ENCODE results near the gene IRF1.

The IRF1 gene

DNA sequence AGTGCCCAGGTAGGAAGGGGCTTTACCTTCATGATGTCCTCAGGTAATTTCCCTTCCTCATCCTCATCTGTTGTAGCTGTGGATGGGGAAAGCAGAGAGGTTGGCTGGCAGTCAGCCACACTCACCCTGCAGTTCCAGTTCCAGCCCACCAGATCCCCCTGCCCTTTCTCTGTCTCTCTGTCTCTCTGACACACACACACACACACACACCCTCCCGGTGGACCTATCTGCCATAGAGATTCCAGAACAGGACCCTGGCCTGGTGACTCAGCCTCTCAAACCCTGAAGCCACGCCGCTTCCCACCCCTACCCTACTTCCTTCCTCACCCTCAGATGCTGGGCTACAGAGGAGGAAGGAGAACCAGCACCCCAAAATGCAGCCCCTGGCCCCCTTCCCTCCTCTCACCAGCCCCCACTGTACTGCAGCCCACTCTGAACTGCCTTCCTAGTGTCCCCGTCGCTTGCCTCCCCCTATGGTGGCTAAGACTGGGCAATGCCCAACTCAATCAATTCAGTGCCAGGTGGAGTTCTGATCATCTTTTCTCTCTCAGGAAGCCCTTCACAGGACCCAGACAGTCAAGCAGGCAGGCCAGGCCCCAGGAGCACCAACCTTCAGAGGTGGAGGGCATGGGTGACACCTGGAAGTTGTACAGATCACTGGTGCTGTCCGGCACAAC is 4.8 kb downstream of the IRF1 start:
- no peak for DNase-seq

DNA sequence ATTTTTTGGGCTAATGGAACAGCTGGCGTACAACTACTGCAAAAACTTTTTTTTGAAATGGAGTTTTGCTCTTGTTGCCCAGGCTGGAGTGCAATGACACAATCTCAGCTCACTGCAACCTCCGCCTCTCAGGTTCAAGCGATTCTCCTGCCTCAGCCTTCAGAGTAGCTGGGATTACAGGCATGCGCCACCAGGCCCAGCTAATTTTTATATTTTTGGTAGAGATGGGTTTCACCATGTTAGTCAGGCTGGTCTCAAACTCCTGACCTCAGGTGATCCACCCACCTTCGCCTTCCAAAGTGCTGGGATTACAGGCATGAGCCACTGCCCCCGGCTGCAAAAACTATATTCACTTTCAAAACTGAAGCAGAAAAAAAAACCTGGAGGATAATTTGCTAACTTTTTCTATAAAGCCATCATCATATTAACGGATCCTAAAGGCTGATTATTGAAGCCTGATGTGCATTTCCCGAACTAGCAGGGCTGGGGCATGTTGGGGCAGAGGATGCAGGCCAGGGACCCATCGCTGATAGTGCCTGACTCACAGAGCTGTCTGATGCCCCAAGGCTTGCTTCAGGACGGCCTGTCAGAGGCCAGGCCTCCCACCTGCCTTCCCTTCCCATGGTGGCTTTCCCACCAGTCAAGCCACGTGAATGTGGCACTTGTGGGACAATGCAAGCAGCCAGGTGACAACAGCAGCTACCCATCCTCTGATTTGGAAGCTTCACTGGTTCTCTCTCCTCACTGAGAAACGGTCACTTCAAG is 5.5 kb downstream of the IRF1 start:
- peak; percentile 10 for DNase-seq

DNA sequence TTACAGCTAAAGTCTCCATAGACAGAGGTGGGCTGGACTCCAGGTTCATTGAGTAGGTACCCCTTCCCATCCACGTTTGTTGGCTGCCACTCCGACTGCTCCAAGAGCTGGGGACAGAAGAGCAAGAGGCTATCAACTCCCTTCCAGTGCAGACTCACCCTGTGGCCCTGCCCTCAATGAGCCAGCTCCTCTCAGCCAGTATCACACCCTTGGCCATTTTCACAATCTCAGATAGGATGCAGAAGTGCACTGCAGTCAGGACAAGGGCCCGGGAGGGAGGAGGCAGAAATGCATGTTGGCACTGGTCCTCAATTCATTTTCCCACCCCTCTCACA is 6.2 kb downstream of the IRF1 start:
- DNase-seq = peak; percentile 7

DNA sequence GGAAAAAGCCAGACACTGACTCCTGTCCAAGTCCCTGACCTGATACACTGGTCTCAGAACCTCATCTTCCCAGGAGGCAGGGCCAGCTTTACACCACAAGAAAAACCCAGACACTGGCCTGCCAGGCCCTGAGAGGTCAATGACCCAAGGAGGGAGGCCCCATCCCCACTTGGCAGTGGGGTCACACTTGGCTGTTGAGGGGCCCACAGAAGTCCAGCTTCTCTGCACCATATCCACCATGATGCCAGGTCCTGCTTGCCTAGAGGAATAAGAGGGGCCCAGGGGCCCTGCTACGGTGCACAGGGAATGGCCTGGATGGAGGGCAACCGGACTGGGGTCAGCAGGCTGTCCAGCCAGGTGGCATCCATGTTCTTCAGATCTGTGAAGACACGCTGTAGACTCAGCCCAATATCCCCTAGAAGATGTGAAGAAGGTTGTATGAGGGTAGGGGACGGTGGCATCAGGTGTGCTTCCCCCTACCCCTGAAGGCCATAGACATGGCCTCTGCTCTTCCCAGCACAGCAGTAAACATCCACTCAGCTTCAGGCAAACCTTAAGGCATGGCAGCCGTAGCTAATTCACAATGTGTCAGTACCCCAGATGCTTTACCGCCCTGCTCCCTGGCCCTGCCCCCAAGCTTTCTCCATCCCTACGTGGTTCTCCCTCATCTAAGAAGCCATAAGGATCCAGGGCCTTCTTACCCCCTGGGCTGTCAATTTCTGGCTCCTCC is 6.7 kb downstream of the IRF1 start:
- peak; percentile 2 for DNase-seq

DNA sequence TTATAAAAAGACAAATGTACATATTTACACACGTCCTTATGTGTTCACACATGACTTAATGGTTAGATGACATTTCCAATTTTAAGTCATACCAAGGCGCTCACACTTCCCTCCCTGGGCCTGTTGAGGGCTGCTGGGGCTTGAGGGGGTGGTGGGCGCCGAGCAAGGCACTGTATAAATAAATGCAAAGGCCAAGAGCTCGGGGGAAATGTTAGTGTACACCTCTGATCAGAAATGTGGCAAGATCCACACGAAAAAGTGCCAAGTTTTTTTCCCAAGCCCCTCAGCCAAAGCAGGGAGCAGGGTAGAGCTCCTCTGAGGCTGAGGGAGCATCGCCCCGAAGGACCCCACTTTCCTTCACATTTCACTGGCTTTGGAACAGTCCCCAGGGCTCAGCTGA is 7.5 kb downstream of the IRF1 start:
- no peak for DNase-seq

DNA sequence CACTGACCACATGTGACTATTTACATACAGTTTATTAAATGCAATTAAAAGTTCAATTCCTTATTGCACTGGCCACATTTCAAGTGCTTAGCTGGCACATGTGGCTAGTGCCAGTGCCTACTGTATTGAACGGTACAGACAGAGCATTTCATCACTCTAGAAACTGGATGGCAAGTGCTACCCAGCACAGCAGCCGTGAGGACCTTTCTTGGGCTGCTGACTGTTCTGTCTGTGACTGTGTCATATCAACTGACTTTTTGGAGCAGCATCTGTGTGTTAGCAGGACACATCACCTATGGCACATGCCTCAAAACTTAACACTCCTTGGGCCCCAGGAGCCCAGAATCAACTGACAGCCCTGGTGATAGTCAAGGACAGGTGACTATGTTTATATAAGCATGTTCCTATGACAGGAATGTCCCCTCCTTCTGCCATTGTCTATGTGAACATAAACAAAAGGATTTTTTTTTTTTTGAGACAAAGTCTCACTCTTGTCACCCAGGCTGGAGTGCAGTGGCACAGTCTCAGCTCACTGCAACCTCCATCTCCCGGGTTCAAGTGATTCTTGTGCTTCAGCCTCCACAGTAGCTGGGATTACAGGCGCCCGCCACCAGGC is 8.9 kb downstream of the IRF1 start:
- DNase-seq = peak; percentile 27

DNA sequence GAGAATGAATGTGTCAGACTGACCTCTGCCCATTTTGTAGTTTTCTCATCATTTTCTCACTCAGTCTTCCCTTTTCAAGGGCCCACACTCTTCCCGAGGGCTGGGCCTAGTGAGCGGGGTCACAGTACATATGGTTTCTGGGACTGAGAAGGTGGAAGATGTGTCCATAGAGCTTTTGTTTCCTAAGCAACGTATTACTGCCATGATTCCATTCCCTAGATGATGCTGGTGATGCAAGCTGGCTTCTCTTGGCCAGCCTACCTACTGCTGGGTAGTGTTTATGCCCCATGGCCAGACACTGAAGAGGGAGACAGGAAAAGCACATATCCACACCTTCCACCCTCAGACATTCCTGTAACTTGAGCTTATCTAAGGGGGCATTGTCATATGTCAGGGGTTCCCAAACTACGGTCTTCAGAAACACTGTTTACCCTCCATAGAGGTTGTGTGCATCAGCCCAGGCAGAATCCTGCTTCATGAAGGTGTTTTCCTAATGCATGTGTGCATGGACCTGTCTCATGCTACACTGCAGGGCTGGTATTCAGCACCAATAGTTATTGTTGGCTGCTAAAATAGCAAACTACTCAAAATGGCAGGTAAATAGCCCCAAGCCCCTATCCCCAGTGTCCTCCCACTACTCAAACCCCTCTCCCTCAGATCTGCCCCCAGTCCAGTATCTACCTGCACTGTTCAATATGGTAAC is 9.5 kb downstream of the IRF1 start:
- DNase-seq = peak; percentile 24

DNA sequence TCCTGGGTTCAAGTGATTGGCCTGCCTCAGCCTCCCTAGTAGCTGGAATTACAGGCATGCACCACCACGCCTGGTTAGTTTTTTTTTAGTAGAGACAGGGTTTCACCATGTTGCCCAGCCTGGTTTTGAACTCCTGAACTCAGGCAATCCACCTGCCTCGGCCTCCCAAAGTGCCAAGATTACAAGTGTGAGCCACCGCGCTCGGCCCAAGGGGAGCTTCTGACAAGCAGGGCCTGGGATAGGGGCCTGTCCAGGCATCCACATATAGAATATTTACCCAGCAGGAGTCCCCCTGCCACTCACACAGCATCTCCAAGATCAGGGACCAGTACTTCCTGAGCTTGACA is 10.1 kb downstream of the IRF1 start:
- peak; percentile 34 for DNase-seq

DNA sequence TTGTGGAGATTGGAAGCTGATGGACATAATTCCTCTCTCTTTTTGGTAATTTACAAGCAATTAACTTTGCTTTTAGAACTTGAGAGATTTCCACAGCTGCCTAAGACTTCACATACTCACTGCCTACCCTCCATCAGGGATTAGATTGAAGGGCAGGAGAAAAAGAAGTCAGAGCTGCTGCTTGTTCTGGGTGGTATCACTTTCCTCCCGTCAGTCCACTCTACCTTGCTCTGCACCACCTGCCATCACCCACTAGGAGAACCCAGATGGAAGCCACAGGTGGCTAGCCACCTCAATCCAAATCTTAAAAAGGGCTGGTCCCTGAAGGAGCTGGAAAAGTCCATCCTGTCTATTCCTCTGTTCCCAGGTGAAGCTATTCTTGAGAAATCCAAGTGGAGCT is 10.5 kb downstream of the IRF1 start:
- DNase-seq = peak; percentile 39

DNA sequence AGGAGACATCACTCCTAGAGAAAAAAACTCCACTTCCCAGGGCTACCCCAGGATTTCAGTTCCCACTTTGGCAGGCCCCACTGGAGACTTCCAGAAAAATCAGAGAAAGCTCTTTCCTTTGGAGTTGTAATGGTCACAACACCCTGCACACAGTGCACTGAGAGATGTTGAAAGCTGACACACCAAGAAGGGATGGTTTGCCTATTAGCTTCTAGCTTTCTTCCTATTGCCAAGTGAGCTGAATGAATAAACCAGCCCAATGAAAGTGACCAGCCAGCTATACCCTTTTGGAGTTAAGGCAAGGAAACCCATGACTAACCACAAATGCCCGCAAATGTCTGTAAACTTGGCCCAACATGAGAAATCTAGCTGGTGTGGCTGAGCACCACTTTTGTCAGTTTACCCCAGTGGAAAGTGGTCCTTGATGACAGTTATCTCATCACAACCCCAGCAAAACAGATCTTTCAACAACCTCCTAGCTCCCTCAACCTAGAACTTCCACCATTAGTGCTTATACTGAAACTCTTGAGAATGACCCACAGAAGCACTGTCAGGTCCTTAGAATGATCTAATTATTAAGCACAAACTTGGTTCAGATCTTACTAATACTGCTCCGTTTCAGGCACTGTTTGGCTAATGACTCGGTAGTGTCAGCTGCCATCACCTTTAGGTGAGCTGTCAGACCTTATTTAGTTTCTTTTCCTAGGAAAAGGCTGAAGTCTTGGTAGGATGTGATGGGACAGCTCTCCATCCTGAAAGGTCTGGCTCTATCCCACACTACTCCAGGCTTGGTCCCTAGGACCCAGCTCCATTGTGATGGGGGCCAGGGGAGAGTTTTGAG is 11.2 kb downstream of the IRF1 start:
- DNase-seq = peak; percentile 15

DNA sequence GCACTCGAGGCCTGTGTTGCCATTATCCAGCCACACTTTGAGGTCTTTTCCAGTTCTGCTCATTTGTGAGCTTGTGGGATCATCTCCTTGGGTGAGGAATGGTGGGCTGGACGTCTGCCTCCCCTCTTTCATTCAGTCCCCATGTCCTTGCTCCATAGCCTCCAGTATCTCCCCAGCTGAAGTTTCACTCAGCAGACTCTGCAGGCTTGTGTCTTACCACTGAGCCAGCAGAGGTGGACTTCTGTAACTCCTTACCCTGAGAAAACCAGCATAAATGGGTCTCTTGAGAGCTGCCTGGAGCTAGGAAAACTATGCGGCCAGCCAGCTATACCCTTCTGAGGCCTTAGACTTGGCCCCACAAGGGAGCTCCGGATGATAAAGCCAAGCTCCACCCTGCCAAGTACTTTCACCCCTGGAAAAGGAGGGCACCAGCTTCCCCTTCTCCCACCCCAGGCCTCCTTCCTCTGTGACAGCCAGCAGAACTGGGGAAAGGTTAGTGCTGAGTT is 12.2 kb downstream of the IRF1 start:
- no peak for DNase-seq

DNA sequence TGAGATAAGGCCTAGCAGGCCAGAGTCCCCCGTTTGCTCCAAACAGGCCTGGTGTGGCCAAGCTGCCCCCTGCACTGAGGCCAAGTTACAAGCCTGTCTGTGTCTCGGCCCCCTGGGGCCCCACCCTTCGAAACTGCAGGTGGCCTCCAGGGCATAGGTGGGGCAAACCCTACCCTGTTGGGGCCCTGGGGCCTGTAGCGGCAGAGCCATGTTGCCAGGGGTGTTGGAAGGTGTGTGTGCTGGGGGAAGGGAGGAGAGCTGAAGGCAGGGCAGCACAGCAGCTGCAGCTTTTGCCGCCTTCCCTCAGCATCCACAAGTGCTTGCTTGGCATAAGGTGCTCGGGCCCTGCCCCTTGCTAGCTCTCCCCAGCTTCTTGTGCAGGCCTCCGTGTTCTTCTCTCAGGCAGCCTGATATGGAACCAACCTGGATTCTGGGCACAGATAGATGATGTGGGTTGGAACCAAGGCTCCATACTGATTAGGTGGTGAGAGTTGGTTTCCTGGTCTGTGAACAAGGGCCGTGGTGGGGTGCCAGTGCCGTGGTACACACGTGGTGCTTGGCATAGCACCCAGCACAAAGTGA is 12.7 kb downstream of the IRF1 start:
- no peak for DNase-seq

DNA sequence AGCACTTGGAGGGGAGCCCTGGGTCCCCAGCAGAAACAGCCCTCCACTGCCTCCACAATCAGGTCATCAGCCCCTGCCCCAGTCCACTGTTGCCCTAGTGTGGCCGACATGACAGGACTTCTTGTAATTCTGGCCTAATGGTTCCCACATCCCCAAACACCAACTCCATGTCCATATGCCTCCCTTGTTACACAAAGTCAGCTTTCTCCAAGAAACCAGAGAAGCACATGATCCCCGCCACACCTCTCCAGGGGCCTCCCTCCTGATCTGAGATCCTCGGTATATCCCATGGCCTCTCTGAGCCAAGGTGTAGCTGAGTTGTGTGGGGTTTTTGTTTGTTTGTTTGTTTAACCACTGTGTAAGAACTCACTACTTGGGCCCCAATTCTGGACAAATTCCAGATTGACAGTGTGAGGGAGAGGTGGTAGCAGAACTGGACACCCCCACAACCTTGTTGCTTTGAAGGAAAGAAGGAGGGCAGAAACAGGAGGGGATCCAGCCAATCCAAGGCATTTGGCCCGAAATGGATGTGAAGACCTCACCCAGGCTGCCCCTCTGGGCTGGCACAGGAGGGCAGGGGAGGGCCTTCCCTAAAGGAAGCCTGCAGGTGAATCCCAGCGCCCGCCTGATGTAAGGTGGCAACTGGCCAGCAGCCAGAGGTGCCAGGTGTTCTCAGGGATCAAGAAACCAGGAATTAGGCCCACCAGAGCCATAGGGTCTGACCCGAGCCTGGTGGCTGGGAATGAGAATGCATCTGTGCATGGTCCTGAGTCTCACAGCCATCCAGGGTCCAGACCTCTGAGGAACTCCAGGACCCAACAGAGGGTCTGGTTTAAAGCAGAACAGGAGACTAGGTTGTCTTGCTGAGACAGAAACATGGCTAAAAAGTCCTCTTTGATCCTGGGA is 13.4 kb downstream of the IRF1 start:
- DNase-seq = no peak

DNA sequence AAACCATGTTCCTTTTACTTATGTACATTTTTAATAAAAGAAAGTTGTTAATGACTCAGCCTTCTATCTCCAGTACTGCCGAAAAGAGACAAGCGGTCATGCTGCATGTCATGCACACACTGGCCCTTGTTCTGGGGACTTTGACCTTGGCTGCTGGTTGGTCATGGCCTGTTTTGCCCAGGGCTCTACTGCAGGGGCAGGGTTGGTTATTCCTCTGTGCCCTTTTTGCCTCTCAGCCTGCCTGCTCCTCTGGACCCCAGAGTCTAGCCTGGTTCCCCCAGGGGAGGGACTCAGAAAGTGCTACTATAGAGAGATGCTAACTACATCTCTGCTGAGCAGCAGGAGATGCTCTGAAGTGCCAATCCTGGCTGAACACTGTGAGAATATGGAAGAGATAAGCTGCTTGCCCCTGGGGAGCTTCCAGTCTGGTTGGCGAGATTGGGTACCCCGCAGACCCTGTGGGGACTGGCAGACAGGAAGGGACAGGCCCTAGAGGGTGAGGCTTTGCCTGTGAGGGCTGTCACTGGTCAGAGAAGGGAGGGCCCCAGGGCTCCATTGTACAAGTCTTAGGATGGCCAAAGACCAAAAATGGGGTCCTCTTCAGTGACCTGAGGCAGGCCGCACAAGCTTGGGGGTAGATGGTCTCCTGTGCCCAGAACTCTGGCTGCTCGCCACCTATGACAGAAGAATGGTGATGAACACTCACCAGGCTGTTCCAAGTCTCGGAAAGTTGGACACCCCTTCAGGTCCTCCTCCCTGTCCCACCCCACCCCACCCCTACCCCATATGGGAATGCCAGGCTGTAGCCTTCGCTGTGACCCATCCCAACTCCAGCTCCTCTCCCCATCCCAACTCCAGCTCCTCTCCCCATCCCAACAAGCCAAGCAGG is 14.3 kb downstream of the IRF1 start:
- no peak for DNase-seq

DNA sequence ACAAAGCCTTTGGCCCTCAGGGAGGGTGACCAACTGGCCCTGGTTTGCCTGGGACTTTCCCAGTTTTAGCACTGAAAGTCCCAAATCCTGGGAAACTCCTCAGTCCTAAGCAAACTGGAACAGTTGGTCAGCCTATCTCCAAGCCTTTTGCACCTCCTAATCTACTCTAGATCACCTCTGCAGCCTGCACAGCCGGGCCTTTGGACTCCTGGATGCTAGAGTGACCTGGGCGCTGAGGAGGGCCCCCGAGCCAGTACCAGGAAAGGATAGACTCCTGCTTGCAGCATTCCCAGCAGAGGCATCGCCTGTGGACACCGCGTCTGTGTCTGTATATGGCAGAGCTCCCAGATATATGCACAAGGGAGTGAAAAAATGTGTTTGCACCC is 15.1 kb downstream of the IRF1 start:
- DNase-seq = peak; percentile 9

DNA sequence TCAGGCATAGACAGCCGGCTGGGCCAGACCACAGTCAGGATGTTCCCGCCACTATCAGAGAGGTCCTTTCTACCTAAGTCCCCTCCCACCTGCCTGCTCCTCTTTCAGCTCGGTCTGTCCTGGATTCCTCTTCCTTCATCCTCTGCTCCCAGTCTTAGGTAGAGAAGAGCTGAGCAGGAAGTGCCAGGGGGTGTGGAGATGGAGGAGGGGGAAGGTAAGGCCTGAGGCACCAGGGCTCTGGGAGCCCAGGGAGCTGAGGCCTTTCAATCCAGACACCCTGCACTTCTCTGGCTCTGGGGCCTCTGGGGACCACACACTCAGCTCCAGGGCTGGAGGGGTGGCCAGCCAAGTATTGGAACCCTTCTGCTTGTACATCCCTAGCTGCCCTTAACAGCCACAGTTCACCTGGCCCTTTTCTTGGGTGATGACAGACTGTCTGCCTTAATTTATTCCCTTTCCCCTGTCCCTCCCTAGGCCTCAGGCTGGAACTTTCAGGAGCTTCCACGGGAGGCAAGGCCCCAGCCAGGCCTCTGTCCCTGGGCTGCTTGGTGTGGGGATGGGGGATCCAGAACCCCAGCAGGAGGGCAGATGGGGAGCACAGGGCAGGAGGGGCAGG is 15.6 kb downstream of the IRF1 start:
- DNase-seq = peak; percentile 21

DNA sequence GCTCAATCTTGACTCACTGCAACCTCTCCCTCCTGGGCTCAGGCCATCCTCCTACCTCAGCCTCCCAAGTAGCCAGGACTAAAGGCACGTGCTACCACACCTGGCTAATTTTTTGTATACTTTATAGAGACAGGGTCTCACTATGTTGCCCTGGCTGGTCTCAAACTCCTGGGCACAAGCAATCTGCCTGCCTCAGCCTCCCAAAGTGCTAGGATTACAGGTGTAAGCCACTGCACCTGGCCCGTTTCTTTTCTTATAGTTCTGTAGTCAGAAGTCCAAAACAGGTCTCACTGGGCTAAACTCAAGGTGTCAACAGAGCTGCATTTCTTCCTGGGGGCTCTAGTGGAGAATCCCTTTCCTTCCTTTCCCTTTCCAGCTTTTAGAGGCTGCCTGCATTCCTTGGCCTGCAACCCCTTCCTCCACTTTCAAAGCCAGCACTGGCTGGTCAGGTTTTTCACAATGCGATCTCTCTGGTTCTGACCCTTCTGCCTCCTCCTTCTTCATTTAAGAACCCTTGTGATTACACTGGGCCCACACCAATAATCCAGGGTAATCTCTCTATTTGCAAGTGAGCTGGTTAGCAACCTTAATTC is 16.3 kb downstream of the IRF1 start:
- no peak for DNase-seq

DNA sequence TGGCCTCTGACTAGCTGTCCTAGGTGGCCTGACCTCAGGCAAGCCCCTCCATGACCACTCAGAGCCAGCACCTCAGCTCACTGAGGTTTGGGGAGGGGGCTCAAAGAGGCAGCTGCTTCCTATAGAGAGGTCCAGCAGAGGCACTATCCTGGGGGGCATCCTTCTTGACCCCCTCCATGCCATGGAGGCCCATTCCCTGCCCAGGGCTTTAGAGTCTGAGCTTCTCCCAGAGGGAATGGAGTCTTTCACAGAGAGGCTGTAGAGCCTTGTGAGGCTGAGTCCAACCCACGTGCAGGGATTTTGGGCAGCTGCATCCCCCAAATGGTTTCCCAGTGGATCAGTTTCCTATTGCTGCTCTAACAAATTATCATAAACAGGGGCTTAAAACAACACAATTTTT is 16.9 kb downstream of the IRF1 start:
- DNase-seq = no peak
